ENCODE results near the gene ELOVL2.

DNA sequence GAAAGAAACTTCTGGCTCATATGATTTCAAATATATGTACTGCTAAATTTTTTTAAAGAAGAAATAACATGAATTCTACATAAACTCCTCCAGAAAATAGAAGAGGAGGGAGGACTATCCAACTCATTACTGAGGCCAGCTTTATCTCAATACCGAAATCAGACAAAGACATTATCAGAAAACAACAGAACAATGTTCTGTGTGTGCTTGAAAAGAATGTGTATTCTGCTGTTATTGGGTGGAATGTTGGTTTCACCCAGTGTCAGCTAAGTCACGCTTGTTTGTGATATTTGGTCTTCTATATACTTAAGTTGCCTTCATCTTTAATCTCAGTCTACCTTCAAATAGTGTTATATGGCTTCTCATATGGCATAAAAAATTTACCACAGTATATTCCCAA lies 18.6 kb upstream of the ELOVL2 start:
- TF ChIP-seq, protein P1, sequence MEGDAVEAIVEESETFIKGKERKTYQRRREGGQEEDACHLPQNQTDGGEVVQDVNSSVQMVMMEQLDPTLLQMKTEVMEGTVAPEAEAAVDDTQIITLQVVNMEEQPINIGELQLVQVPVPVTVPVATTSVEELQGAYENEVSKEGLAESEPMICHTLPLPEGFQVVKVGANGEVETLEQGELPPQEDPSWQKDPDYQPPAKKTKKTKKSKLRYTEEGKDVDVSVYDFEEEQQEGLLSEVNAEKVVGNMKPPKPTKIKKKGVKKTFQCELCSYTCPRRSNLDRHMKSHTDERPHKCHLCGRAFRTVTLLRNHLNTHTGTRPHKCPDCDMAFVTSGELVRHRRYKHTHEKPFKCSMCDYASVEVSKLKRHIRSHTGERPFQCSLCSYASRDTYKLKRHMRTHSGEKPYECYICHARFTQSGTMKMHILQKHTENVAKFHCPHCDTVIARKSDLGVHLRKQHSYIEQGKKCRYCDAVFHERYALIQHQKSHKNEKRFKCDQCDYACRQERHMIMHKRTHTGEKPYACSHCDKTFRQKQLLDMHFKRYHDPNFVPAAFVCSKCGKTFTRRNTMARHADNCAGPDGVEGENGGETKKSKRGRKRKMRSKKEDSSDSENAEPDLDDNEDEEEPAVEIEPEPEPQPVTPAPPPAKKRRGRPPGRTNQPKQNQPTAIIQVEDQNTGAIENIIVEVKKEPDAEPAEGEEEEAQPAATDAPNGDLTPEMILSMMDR (IDR thresholded peaks at IDR 0.05): no peak
- no peak for TF ChIP-seq POLR2A (IDR thresholded peaks at IDR 0.05)

Measured in vagina (tissue), 2 donors.